Measurements from ENCODE around the gene SREK1IP1.
"Not testable (repeated sequence)": the region's sequence is repeated elsewhere in the genome, so short reads cannot be mapped to it uniquely, and the experiment has no call there.

SREK1IP1 gene

GRCh38 chr5:64763948-64764503 is 4.5 kb downstream of the SREK1IP1 start:
- DNase-seq (ENCODE audit: low spot score), result no peak

DNA sequence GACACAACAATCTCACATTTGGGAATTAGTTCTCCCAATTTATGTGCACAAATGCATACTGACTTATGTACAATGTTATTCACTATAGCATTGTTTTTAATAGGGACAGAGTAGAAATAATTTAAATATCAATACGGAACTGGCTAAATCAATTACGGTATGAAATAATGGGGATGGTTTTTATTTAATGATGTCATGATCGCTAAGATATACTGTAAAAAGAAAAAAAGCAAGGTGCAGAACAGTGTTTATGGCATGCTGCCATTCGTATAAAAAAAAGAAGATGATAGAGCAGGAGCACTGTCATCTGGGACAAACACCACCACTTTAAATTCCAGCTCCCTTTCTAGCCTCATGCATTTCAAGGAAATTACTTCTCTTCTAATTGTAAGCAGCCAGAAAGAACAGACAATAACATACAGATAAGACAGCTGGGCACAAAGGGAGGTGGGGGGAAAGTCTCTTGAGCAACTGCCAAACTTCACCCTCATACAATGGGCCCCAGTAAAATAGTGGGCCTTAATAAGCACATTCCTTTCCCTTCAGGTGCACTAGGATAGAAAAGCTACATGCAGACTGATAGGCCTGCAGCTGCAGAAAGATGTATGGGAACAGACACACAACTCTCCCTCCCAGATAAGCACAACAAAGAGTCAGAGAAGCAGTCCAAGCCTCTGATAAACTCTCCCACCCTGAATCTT is 8.4 kb downstream of the SREK1IP1 start:
- DNase-seq (ENCODE audit: low spot score), result no peak

GRCh38 chr5:64758901-64759300 is 9.6 kb downstream of the SREK1IP1 start:
- no peak for DNase-seq (ENCODE audit: low spot score)

- DNase-seq (ENCODE audit: low spot score), result no peak
These were observed 14.4 kb downstream of the SREK1IP1 start for GRCh38 chr5:64754066-64754465.

DNA sequence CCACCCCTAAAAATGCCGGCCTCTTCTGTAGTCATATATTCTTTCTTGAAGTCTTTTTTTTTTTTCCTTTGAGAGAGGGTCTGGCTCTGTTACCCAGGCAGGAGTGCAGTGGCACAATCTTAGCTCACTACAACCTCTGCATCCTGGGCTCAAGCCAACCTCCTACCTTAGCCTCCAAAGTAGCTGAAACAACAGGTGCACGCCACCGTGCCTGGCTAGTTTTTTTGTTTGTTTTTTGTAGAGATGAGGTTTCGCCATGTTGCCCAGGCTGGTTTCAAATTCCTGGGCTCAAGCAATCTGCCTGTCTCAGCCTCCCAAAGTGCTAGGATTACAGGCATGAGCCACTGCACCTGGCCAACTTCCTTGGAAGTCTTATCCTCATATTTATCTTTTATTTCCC is 19.1 kb downstream of the SREK1IP1 start:
- DNase-seq (ENCODE audit: low spot score), result no peak

DNA sequence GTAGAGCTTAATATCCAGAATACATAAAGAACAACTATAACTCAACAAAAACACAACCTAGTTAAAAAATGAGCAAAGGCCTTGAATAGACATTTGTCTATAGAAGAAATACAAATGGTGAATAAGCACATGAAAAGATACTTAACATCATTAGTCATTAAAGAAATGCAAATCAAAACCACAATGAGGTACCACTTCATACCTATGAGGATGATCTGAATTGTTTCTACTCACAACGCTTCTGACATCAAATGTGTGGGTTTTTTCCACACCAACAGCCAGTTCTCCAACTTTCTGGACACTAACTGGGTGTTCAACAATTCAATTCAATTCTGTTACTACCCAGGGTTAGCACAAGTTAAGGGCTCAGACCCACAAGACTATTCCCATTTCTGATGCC is 22.0 kb downstream of the SREK1IP1 start:
- DNase-seq (ENCODE audit: low spot score), result no peak

- DNase-seq (ENCODE audit: low spot score), result no peak
These were observed 23.6 kb downstream of the SREK1IP1 start for GRCh38 chr5:64744914-64745313.

DNA sequence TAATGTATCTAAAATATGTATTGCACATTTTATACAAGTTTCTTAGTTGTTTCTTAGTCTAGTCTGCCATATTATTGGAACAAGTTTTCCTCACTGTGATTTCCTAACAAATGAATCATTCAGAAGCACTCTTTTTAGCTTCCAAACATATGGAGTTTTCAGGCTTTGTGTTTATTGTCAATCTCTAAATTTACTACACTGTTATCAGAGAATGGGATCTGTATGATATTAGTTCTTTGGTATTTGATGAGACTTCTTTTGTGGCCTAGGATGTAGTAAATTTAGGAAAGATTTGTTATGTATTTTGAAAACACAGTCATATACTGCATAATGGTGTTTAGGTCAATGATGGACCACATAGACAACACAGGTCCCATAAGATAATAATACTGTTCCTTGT is 25.7 kb downstream of the SREK1IP1 start:
- no peak for DNase-seq (ENCODE audit: low spot score)

GRCh38 chr5:64742411-64742810 is 26.1 kb downstream of the SREK1IP1 start:
- DNase-seq (ENCODE audit: low spot score), result no peak

DNA sequence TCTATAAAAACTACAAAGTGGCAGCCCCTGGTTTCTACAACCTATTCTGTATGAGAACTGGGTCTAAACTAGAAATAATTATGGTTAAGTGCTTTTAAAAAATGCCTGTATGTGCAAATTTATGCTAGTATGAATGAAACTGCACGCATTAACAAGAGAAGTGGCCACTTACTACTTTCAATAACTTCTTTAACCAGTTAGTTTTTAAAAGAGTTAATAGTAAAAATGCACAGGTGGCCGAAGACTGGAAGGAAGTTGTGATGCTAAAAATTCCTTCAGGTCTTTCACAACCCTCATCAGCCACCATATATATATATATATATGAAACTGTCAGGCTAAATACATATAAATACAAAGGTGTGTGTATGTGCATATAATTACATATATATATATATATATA is 41.3 kb downstream of the SREK1IP1 start:
- DNase-seq (ENCODE audit: low spot score), result no peak

DNA sequence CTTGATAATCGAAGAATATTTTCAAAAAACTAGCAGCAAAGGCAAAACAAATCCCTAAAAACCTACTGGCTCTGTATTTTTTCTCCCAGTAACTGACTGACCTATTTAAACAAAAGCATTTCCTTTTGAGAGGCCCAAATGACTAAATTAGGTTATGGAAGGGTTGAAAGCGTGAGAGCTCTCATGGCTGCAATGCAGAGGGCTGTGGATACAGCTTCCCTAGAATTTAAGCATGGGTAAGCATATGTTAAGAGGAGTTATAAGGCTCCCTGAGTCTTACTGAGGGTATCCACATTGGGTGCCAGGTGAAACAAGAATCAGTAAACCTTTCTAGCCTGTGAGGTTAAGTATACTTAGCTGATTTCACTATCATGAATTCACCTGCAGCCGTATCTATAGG is 45.9 kb downstream of the SREK1IP1 start:
- DNase-seq (ENCODE audit: low spot score), result no peak

- not testable (repeated sequence) for DNase-seq (ENCODE audit: low spot score)
These were observed 54.0 kb downstream of the SREK1IP1 start for GRCh38 chr5:64714495-64714894.

DNA sequence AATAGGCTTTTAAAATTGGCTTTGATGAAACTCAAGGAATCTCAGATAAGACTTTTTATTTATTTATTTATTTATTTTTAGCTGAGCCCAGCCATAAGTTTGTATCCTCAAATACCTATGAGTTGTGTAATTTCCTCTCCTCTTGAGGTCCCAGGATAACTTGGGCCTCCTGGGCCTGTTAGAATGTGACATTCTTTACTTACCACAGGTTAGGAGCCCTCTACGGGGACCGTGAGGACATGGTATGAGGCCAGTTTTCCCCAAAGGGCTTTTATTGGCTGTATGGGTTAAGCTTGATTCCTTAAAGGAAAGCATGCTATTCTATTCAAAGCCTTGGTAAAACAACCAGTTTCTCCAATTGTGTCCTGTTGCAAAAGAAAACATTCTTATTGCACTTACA is 61.3 kb downstream of the SREK1IP1 start:
- no peak for DNase-seq (ENCODE audit: low spot score)

- DNase-seq (ENCODE audit: low spot score), result not testable (repeated sequence)
These were observed 62.4 kb downstream of the SREK1IP1 start for GRCh38 chr5:64706074-64706473.

DNA sequence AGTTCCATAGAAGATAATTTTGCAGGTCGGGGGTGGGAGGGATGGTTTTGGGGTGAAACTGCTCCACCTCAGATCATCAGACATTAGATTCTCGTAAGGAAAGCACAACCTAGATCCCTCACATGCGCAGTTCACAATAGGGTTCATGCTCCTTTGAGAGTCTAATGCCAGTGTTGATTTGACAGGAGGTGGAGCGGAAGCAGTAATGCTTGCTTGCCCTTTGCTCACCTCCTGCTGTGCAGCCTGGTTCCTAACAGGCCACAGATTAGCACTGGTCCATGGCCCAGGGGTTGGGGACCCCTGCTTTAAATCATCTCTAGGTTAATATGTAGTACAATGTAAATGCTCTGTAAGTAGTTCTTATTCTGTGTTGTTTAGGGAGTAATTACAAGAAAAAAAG is 67.7 kb downstream of the SREK1IP1 start:
- no peak for DNase-seq (ENCODE audit: low spot score)

DNA sequence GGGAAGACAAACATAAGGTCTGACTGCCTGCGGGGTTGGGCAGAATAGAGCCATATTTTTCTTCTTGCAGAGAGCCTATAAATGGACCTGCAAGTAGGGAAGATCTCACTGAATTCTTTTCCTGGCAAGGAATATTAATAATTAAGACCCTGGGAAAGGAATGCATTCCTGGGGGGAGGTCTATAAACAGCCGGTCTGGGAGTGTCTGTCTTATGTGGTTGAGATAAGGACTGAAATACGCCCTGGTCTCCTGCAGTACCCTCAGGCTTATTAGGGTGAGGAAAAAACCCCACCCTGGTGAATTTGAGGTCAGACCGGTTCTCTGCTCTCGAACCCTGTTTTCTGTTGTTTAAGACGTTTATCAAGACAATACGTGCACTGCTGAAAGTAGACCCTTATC is 72.1 kb downstream of the SREK1IP1 start:
- DNase-seq (ENCODE audit: low spot score), result not testable (repeated sequence)

DNA sequence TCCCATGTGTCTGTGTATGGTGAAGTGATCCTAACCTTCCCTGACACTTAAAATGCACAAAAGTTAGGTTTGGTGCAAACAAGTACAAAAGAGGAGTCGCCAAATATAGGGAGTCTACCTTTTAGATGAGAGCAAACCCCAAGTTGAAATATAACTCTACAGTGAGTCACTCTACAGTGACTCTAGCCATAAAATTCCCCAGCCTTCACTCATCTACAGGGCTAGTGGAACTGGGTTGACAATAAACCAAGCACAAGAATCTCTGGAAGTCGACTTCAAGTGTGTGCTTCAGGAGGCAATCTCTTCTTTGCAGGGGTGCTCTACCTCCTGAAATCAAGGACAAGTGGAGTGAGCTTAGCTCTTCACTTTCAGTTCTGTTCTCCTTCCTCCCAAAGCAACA is 74.9 kb downstream of the SREK1IP1 start:
- no peak for DNase-seq (ENCODE audit: low spot score)

- DNase-seq (ENCODE audit: low spot score), result no peak
These were observed 77.2 kb downstream of the SREK1IP1 start for GRCh38 chr5:64691291-64691690.

- DNase-seq (ENCODE audit: low spot score), result no peak
These were observed 77.9 kb downstream of the SREK1IP1 start, which contains the start of gene SHISAL2B for GRCh38 chr5:64690417-64691151. TSS of gene SHISAL2B (plus strand) at chr5:64690503. CDS start at chr5:64690624, 121 bp downstream.

DNA sequence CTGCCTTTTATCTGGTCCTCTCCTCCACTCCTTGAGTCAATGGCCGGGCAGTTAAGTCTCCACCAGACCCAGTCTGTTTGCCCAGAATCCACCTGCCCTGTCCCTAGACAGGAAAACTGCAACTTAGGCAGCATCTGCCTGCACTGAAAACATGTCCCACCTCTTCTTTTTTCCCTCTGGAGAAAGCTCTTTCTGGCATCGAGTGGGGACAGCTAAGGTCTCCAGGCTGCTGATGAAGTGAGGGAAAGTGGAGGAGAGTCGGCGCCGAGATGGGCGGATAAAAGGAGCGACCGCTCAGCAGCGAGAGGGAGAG is 78.4 kb downstream of the SREK1IP1 start:
- no peak for DNase-seq (ENCODE audit: low spot score)

GRCh38 chr5:64688965-64689364 is 79.5 kb downstream of the SREK1IP1 start:
- DNase-seq (ENCODE audit: low spot score), result no peak

GRCh38 chr5:64688391-64688790 is 80.1 kb downstream of the SREK1IP1 start:
- no peak for DNase-seq (ENCODE audit: low spot score)

DNA sequence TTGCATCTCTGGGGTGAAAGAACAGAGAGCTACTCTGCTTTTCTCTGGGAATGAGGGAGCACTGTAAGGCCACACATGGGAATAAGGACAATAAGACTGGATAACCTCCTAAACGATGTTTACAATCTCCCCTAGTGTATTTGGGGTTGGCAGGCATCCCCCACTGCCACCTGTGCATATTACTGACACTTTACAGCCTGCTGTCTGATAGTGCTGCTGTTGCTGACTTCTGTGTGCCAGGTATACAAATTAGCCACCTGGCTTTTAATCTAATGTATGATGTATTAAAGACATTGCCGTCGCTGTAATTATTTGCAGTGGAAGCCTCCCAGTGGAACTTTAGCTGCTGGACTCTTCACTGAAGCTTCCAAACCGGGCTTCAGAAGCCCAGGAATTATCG is 82.6 kb downstream of the SREK1IP1 start:
- no peak for DNase-seq (ENCODE audit: low spot score)

DNA sequence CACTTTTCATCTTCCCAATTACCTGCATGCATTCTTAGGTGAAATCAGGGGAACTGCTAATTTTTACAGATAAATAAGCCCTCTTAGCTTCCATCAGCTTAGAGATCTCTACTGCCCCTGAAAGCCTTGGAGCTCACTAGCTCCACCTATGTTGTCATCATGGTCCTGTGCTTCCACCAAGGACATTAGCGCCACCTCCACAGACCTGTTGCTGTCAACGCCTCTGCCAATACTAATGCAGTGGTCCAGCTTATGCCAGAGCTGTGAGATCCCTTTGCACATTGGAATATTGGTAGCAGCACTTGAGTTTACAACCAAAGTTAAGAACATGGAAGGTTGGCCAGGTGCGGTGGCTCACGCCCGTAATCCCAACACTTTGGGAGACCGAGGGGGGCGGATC is 85.9 kb downstream of the SREK1IP1 start:
- no peak for DNase-seq (ENCODE audit: low spot score)
